ENCODE results near the gene NTRK2. TPM values are rescaled to one million over a fixed set of nuclear protein-coding genes. Genes with fewer than 3 reads are reported as not detected.

NTRK2 gene
- total RNA-seq, 1 donor from 2014 or later, result 0.38 TPM

GRCh38 chr9:84731696-84732095 lies 62.2 kb downstream of the NTRK2 start:
- DNase-seq (ENCODE audit: low spot score), result no peak
- no peak for ATAC-seq

GRCh38 chr9:84736081-84736480 lies 66.6 kb downstream of the NTRK2 start:
- ATAC-seq, result no peak
- no peak for DNase-seq (ENCODE audit: low spot score)

- ATAC-seq (no peak), DNase-seq (ENCODE audit: low spot score) (no peak)
Observed at GRCh38 chr9:84736536-84736935, 67.0 kb downstream of the NTRK2 start.

GRCh38 chr9:84738353-84738752 lies 68.8 kb downstream of the NTRK2 start:
- ATAC-seq, result no peak
- DNase-seq (ENCODE audit: low spot score), result no peak

- DNase-seq (ENCODE audit: low spot score) (no peak), ATAC-seq (no peak)
Observed at GRCh38 chr9:84742261-84742660, 72.7 kb downstream of the NTRK2 start.

- DNase-seq (ENCODE audit: low spot score), result no peak
- no peak for ATAC-seq
Observed at GRCh38 chr9:84744195-84744594, 74.7 kb downstream of the NTRK2 start.

GRCh38 chr9:84744726-84745125 lies 75.2 kb downstream of the NTRK2 start:
- DNase-seq (ENCODE audit: low spot score) (no peak), ATAC-seq (no peak)

- ATAC-seq, result no peak
- no peak for DNase-seq (ENCODE audit: low spot score)
Observed at GRCh38 chr9:84748112-84748511, 78.6 kb downstream of the NTRK2 start.

- no peak for ATAC-seq
- no peak for DNase-seq (ENCODE audit: low spot score)
Observed at GRCh38 chr9:84750152-84750865, 80.8 kb downstream of the NTRK2 start.

- DNase-seq (ENCODE audit: low spot score), result no peak
- no peak for ATAC-seq
Observed at GRCh38 chr9:84751921-84752320, 82.4 kb downstream of the NTRK2 start.

GRCh38 chr9:84754461-84754860 lies 84.9 kb downstream of the NTRK2 start:
- DNase-seq (ENCODE audit: low spot score) (no peak), ATAC-seq (no peak)

GRCh38 chr9:84754881-84755280 lies 85.4 kb downstream of the NTRK2 start:
- ATAC-seq, result no peak
- no peak for DNase-seq (ENCODE audit: low spot score)

- no peak for ATAC-seq
- DNase-seq (ENCODE audit: low spot score), result no peak
Observed at GRCh38 chr9:84755380-84755779, 85.9 kb downstream of the NTRK2 start.

- ATAC-seq, result no peak
- no peak for DNase-seq (ENCODE audit: low spot score)
Observed at GRCh38 chr9:84756171-84756570, 86.6 kb downstream of the NTRK2 start.

- no peak for ATAC-seq
- no peak for DNase-seq (ENCODE audit: low spot score)
Observed at GRCh38 chr9:84756731-84757130, 87.2 kb downstream of the NTRK2 start.

GRCh38 chr9:84758817-84759216 lies 89.3 kb downstream of the NTRK2 start:
- DNase-seq (ENCODE audit: low spot score), result no peak
- ATAC-seq, result no peak

GRCh38 chr9:84759300-84759750 lies 89.8 kb downstream of the NTRK2 start:
- DNase-seq (ENCODE audit: low spot score), result no peak
- no peak for ATAC-seq

GRCh38 chr9:84759804-84760203 lies 90.3 kb downstream of the NTRK2 start:
- ATAC-seq (no peak), DNase-seq (ENCODE audit: low spot score) (no peak)

GRCh38 chr9:84761137-84761808 lies 91.7 kb downstream of the NTRK2 start:
- DNase-seq (ENCODE audit: low spot score), result no peak
- no peak for ATAC-seq

- DNase-seq (ENCODE audit: low spot score), result no peak
- ATAC-seq, result no peak
Observed at GRCh38 chr9:84772511-84772910, 103.0 kb downstream of the NTRK2 start.

GRCh38 chr9:84773022-84773421 lies 103.5 kb downstream of the NTRK2 start:
- DNase-seq (ENCODE audit: low spot score), result no peak
- no peak for ATAC-seq

- ATAC-seq, result no peak
Observed at GRCh38 chr9:84775056-84775643, 105.6 kb downstream of the NTRK2 start.

More at GRCh38 chr9:84775056-84775643, 105.6 kb downstream of the NTRK2 start:
- DNase-seq (ENCODE audit: low spot score), result no peak

All from left lobe of liver (tissue), 2 donors.